IPS-11a (cell line): Measurements from ENCODE around the gene CCT2.

Experiments
- H3K4me3 ChIP-seq: one replicate; pipeline ENCODE4 v1.5.1; 2013; ENCODE audit warnings: low read depth, low read length, control low read depth

The CCT2 gene

GRCh38 chr12:69639400-69640016, 54.2 kb downstream of the CCT2 start:
- no peak overlapping the region for H3K4me3 ChIP-seq

GRCh38 chr12:69641546-69641945, 56.3 kb downstream of the CCT2 start:
- H3K4me3 ChIP-seq: no peak overlapping the region

GRCh38 chr12:69642531-69642930, 57.3 kb downstream of the CCT2 start:
- no peak overlapping the region for H3K4me3 ChIP-seq

GRCh38 chr12:69644511-69644910, 59.3 kb downstream of the CCT2 start:
- no peak overlapping the region for H3K4me3 ChIP-seq

- H3K4me3 ChIP-seq: no peak overlapping the region
Measured at GRCh38 chr12:69645031-69645430, 59.8 kb downstream of the CCT2 start.

- H3K4me3 ChIP-seq: no peak overlapping the region
Measured at GRCh38 chr12:69647178-69647577, 61.9 kb downstream of the CCT2 start.

GRCh38 chr12:69648476-69648875, 63.2 kb downstream of the CCT2 start:
- H3K4me3 ChIP-seq: no peak overlapping the region

- no peak overlapping the region for H3K4me3 ChIP-seq
Measured at GRCh38 chr12:69649529-69649928, 64.3 kb downstream of the CCT2 start.
